BJ (cell line): Measurements from ENCODE around the gene DNAJC4. TPM values are rescaled to one million over a fixed set of nuclear protein-coding genes. Genes with fewer than 3 reads are reported as not detected.

ENCODE experiments used
- CTCF ChIA-PET: fragments of 350-600 bp; formaldehyde crosslinking; extraction: SDS; loops from one replicate; lab custom pipeline; 2021; ENCODE audit warnings: antibody characterized with exemption, inconsistent platforms; lab: Yijun Ruan, JAX
- POLR2A ChIA-PET: fragments of 300-600 bp; sonication (Branson Sonifier 250); formaldehyde crosslinking; extraction: SDS; loops from one replicate; lab custom pipeline; 2021; ENCODE audit warnings: antibody characterized with exemption; lab: Charles Lee
- DNase-seq: peaks from one replicate; pipeline ENCODE4 v3.0.0-alpha.2; 2011; ENCODE audit warnings: low read depth
- H3K27me3 ChIP-seq: 2 replicates; pipeline ENCODE4 v1.6.0; 2011; ENCODE audit warnings: low read length; ENCODE audit not compliant: control insufficient read depth, insufficient read depth
- H3K36me3 ChIP-seq: 2 replicates; pipeline ENCODE4 v1.5.1; 2011; ENCODE audit warnings: low read length; ENCODE audit not compliant: control insufficient read depth, insufficient read depth
- H3K4me3 ChIP-seq: 2 replicates; pipeline ENCODE4 v1.5.1; 2011; ENCODE audit warnings: low read depth, mild to moderate bottlenecking, control low read depth, low read length
- CTCF ChIP-seq: IDR thresholded peaks from 2 replicates; pipeline ENCODE4 v1.5.1; 2011; ENCODE audit warnings: low read depth, mild to moderate bottlenecking, control low read depth, inconsistent platforms, low read length, moderate library complexity; ENCODE audit not compliant: insufficient read depth
- polyA plus RNA-seq: library from polyadenylated mRNA; depleted of rRNA; stranded (reverse); fragments of >200 nt; gene quantifications from 2 replicates; pipeline ENCODE4 v1.2.3, GENCODE V29; 2011

DNAJC4 gene
- polyA plus RNA-seq, 1 experiment, result 42.1 TPM

GRCh38 chr11:64269540-64270220 lies 39.3 kb downstream of the DNAJC4 start:
- ChIA-PET CTCF (interaction anchor here (0.7 to 4.7 kb wide), 15 partner anchors 9 to 84 kb away, joined by 3 to 41 read pairs (median 6); partner anchors contain the start of genes CATSPERZ, ESRRA, PLCB3 and PPP1R14B), POLR2A (no interaction called here)
- no peak for TF ChIP-seq CTCF
- Histone ChIP-seq H3K36me3 (peaks cover 17% of the 10 kb centered on the region), H3K4me3 (peak overlapping the region; percentile 66), H3K27me3 (no peaks in the 10 kb centered on the region)
- peak; percentile 99 for DNase-seq

- Histone ChIP-seq H3K36me3 (peaks cover 11% of the 10 kb centered on the region), H3K27me3 (no peaks in the 10 kb centered on the region), H3K4me3 (no peak overlapping the region)
- TF ChIP-seq CTCF, result no peak
- DNase-seq, result no peak
- POLR2A ChIA-PET, result no interaction called here
- CTCF ChIA-PET, result interaction anchor here (0.5 to 1.3 kb wide), 3 partner anchors 23 to 130 kb away, joined by 3 read pairs; no protein-coding TSS in a partner anchor
Measured at GRCh38 chr11:64275031-64275800, 44.9 kb downstream of the DNAJC4 start.

- no peak for DNase-seq
- ChIA-PET POLR2A (no interaction called here), CTCF (interaction anchor here (0.5 to 3.7 kb wide), 4 partner anchors 25 to 130 kb away, joined by 3 to 14 read pairs (median 4); no protein-coding TSS in a partner anchor)
- Histone ChIP-seq H3K27me3 (no peaks in the 10 kb centered on the region), H3K4me3 (no peak overlapping the region), H3K36me3 (peaks cover 11% of the 10 kb centered on the region)
- TF ChIP-seq CTCF, result no peak
Measured at GRCh38 chr11:64275841-64276240, 45.5 kb downstream of the DNAJC4 start.

GRCh38 chr11:64276653-64277431 lies 46.5 kb downstream of the DNAJC4 start:
- no peak overlapping the region for H3K4me3 ChIP-seq
- ChIA-PET CTCF (interaction anchor here (0.6 to 3.7 kb wide), 3 partner anchors 9 to 26 kb away, joined by 3 to 14 read pairs (median 4); no protein-coding TSS in a partner anchor), POLR2A (no interaction called here)
- no peaks in the 10 kb centered on the region for H3K27me3 ChIP-seq
- no peak for TF ChIP-seq CTCF
- peaks cover 11% of the 10 kb centered on the region for H3K36me3 ChIP-seq
- DNase-seq, result no peak
